SK-N-MC (cell line): ENCODE results near the gene BTG4.

Experiments
- EZH2 ChIP-seq: fragments of 200-600 bp; sonication (generic); IDR thresholded peaks from one replicate; pipeline ENCODE4 v1.6.1; 2017; ENCODE audit warnings: antibody characterized with exemption
- FOXP2 ChIP-seq: optimal IDR thresholded peaks from 2 replicates; pipeline ENCODE3; 2011; ENCODE audit warnings: mild to moderate bottlenecking, moderate library complexity; ENCODE audit not compliant: insufficient read depth; ENCODE audit errors: extremely low read length, control extremely low read depth
- POLR2AphosphoS5 ChIP-seq: IDR thresholded peaks from 2 replicates; pipeline ENCODE4 v1.6.1; 2012; ENCODE audit warnings: mild to moderate bottlenecking, low read depth, low read length, borderline replicate concordance

DNA sequence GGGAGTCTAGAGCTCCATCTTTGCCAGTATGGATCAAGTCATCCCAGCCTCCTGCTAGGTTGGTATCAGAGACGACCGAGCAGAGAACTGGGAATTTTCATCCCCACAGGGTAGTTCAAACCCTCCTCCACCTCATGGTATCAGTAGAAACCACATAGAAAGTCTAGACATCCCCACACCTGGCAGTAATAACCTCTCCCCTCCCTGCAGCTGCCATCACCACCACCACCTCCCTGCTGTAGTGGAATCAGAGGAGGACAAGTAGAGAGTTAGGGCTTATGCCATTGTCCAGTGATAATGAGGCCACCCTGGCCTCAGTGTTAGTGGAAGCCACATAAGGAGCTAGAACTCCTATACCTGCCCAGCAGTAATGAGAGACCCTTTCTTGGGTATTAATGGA lies 34.3 kb downstream of the BTG4 start:
- TF ChIP-seq POLR2AphosphoS5 (no peak), FOXP2 (no peak), EZH2 (no peak)
